GM11168 (cell line): ENCODE data around the gene ADAM19.
"Not testable (repeated sequence)": the region's sequence is repeated elsewhere in the genome, so short reads cannot be mapped to it uniquely, and the experiment has no call there.

Experiments used
- in situ Hi-C: fragments of 300-500 bp; cut with MboI; formaldehyde crosslinking; loops from one replicate; pipeline ENCODE4 v1.12.0; 2022; ENCODE audit warnings: low sequenced_read_pairs; ENCODE audit not compliant: unreplicated experiment

ADAM19 gene

DNA sequence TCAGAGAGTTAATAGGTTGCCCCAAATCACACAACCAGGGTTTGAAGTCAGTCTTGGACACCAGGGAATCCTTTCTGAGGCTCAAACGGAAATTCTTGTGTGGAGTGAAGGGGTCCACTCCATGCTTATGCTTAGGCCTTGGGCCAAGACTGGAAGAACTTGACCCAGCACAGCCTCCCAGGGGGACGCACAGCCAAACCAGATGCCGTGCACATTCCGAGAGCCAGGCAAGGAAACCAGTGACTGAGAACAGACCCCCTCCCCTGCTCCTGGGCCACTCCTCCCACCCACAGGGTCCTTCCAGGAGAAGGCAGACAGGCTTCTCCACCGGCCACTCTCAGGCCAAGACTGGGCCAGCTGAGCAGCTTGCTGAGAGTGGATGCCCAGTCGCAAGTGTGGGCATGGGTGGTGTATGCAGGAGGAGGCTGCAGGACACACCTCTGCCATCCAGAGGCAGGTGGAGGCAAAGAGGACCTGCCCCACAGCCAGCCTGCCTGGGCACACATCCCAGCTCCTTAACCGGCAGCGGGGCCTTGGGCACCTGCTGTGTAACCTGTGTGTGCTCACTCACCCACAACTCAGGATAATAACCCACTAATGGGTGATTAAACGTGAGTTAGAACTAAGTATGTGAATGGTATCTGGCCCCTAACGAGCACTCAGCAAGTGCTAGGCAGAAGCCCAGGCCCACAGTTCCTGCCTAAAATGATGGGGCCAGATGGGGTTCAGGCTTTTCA lies 77.5 kb downstream of the ADAM19 start:
- in situ Hi-C loops, result no loop called here

DNA sequence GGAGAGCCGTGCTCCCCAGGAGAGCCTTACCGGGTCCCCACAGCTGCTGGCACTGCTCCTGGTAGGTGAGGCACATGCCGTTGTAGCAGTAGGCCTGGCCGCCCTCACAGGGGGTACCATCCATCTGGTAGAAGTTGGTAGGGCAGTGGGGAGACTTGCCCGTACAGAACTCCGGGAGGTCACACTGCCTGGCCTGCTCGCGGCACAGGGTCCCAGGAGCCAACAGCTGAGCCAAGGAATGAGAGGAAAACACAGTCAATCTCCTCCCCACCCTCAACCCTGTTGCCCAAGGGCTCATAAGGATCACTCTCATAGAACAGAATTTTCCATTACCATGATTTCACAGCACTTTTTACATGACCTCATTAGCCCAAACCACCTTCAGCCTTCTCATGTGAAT lies 78.7 kb downstream of the ADAM19 start:
- in situ Hi-C loops, result no loop called here

DNA sequence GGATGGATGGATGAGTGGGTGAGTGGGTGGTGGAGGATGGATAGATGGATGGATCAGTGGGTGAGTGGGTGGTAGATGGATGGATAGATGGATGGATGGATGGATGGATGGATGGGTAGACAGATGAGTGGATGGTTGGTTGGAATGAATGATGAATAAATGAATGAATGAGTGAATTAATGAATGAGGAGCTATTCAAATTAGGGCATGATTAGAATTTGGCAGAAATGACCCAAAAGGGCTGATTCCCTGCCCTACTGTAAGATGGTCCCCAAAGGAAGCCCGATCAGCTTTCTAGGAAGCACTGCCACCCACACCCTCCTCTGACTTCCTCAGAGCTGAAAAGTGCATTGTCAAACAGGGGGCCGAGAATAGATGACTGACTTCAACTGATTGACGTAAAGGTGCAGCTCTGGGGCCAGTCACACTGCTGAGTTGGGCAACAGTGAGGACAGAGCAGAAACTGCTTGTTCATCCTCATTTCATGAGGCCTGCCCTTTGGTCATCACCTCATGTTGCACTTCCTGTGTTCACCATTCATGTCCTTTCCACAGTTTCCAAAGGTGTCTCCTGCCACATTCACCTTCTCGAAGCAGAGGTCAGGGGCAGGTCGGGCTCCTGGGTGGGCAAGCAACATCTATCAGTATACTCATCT lies 81.3 kb downstream of the ADAM19 start:
- in situ Hi-C loops, result no loop called here

DNA sequence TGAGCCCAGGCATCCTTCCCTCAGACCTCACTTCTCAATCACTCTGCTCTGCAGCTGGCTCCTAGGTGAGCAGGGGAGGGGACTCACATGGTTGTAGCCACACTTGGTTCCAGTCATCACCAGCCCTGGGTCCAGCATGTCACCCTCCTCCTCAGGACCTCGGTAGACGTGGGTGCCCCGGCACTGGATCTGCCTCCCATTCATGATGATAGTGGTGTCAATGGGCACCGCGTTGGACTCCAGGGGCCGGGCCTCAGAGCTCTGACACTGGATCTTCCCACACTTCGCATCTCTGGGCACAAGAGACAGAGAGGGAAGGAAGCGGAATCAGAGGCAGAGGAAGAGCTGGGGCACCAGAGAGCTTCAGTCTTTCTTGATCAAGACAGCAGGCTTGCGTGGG lies 82.7 kb downstream of the ADAM19 start:
- in situ Hi-C loops, result no loop called here

DNA sequence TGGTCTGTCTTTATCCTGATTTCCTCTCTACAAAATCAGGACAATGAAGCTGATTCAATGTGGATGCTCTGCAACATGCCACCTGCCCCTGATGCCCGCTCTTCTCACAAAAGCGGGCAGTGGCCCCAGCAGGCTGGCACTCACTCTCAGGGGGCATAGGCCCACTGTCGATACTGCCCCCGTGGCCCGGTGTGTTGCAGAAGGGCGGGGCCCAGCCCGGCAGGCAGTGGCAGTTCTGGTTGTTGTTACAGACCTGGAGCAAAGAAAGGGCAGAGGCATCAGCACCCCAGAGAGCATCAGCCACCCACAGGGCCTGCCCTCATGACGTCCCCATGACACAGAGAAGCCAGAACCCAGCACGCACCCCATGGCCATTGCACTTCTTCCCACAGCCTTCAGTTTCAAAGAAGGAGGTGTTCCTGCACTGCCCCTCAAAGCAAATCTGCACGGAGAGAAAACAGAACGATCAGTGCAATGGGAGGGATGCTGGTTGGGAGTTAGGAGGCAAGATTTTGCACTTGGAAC lies 84.0 kb downstream of the ADAM19 start:
- in situ Hi-C loops, result no loop called here

DNA sequence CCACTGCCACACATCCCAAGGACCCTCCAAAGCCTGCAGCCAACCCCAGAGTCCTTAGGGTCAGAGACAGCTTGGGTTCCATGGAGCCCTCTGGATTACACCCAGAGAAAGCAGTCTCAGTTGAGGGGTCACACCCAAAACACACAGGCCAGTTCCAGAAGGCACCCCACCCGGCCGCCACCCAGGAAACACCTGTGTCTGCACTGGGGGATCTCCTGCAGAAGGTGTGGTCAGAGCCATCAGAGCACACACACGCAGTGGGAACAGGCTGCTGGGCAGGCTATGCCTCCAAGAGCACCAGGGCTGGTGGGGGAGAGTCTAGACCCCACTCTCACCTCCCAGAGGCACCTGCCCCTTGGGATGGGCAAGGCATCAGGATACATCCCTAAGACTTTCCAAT lies 88.2 kb downstream of the ADAM19 start:
- in situ Hi-C loops, result no loop called here

DNA sequence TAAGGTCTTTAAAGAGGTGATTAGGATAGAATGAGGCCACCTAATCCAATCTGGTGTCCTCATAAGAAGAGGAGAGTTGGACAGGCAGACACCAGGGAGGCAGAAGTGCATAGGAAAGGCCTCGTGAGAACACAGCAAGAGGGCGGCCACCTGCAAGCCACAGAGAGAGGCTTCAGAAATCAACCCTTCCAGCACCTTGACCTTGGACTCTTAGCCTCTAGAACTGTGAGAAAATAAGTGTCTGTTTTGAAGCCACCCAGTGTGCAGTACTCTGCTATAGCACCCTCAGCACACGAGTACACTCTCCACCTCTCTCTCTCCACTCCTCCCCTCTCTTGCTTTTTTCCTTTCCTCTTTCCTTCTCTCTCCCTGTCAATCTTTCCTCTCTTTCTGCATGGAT lies 88.7 kb downstream of the ADAM19 start:
- in situ Hi-C loops, result no loop called here

DNA sequence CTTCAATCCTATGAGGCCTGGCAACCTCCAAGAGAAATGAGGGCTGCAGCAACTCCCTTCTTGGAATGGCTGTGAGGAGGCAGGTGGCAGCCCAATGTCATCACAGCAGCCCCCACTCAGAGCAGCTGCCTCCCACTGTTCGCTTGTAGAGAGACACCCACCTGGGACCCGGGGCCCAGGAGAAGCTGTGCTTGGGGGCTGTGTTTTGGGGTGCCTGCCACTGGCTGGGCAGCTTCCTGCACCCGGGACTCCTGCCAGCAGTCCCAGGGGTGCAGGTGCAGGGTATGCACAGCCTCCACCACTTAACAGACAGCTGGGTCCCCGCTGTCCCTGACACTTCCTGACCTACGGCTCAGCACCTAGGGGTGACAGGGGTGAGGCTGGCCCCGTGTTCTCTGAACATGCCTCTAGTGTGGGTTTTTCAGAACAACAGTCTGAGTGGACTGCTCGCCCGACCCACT lies 89.3 kb downstream of the ADAM19 start:
- in situ Hi-C loops, result no loop called here

DNA sequence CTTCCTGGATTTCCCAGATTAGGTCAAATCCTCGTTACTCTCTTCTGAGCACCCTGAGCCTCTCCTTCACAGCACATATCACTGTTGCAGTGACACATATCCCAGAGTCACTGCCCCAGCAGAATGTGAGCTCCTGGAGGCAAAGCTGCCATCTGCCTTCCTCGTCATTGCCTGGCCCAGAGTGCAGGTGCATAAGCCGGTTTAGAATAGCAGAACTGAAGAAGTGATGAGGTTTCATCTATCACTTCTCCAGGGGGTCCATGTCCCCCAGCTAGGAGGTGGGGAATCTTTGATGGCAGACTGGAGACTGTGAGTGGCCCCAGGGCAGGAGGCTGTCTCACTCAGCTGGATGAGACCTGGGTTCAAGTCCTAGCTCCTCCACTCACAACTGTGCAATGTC lies 89.8 kb downstream of the ADAM19 start:
- in situ Hi-C loops, result no loop called here

DNA sequence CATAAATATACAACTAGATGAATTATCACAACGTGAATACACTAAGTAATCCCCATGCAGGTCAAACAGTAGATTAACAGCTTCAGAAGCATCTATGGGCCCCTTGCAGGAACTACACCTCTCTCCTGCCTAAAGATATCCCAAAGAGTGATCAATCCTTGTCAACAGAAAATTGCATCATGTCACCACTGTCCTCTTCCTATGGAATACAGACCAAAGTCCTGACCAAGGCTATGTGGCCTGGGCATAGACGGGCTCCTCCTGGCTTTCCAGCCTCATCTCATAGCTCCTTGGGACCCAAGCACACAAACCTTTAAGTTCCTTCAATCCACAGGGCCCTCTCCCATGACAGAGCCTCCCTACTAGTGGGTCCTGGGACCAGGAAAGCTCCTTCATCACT lies 90.2 kb downstream of the ADAM19 start:
- in situ Hi-C loops, result no loop called here

DNA sequence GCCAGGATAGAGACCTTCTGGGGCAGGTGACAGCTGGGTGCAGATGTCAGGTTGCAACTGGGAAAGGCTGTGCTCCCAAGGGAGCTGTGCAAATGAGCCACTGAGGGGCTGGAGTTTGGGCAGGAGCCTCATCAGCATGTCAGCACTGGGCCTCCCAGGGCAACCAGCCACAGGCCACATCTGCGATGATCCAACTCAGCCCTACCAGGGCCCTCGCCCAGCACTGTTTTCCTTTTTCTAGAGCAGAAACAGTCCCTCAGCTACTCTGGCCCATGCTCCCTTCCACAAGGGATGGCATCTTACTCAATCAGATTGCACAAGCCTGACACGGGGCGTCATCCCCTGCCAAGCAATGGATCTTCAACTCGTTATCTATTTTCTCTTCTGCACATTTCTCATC lies 90.8 kb downstream of the ADAM19 start:
- in situ Hi-C loops, result no loop called here

DNA sequence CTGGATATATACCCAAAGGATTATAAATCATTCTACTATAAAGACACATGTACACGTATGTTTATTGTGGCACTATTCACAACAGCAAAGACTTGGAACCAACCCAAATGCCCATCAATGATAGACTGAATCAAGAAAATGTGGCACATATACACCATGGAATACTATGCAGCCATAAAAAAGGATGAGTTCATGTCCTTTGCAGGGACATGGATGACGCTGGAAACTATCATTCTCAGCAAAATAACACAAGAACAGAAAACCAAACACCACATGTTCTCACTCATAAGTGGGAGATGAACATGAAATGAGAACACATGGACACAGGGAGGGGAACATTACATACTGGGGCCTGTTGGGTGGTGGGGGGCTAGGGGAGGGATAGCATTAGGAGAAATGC lies 92.9 kb downstream of the ADAM19 start:
- in situ Hi-C loops, result not testable (repeated sequence)

DNA sequence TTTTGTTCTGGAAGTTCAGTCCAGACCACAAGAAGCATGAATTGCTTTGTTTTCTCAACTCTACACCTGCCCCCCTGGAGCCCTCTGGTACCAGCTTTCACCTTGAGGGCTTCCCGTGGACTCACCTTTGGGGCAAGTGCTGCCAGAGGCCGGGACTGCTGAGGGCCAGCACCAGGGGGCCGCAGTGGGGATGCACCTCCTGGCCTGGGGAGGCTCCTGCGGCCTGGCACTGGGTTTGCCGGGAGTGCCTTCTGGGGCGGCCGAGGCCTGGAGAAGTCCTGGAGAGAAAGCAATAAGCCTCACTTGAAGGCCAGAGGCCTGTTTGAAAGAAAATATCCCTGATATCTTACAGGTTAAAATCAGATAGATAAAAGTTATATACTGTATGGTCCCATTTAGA lies 93.9 kb downstream of the ADAM19 start:
- in situ Hi-C loops, result no loop called here

DNA sequence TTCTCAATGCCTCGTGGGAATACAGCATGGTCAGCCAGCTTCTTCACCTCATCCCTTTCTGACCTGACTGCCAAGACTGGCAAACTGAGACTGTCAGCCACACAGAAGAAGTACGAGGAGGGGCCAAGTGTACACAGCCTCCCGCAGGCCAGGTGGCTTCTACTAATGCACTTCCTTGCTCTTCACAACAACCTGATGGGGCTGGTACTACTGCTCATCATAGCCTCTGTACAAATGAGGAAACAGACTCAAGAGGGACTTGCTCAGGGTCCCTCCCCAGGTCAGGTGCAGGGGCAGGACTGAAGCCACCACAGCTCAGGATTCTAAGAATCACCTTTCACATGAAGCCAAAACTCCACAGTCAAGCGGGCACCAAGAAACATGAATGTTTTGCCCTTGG lies 94.3 kb downstream of the ADAM19 start:
- in situ Hi-C loops, result no loop called here

DNA sequence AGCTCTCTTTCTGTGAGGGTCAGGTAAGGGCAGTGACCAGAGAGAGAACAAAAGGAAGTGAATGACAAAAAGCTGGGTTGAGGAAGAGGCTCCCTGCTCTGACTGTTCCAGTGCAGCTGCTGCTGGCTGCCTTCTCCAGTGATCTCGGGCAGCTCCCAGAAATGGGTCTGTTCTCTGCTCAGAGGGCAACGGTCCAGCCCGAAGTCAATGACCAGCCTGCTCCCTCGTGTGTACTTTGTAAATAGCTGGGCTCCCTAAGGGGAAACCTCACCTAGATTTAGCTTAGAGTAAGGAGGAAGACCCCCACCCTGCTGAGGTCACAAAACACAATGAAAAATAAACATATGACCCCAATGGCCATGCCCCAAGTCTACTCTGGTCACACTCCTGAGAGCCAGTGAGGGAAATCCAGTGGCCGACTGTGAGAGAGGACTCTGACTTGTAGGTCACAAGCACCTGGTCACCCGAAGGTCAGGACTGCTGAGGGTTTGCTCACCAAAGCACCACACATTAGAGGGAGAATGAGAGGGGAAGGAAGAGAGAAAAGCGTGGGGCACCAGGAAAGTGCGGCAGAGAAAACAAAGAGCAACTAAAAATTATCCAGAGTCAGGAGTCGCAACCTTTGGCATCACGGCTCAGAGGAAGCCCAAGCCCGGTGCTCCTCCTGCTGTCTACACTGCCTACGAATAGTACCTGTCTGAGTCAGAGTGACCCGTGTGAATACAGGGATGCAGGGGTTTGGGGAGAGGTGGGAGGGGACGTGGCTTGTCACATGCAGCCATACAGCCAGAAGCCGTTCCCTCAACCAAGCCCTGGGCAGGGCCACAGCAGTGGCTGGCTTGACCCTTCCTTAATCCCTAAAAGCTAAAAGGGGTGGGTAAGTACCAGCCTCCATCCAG lies 95.7 kb downstream of the ADAM19 start:
- in situ Hi-C loops, result no loop called here

DNA sequence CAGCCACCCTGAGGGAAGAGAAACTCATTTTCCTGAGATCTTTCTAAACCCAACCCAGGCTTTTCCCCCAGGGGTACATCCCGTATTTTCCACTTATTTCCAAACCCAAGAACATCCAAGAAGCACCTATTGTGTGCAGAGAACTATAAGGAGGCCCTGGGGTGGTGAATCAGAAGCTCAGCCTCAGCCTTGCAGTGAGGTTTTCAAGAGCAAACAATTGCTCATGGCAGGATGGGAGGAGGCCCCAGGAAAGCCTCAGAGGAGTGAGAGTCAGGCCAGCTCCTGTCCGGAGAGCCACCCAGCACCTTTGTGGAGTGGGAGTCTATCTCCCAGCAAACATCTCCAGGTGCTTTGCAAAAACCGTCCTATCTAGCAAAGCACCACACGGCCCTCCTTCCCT lies 96.4 kb downstream of the ADAM19 start:
- in situ Hi-C loops, result no loop called here

DNA sequence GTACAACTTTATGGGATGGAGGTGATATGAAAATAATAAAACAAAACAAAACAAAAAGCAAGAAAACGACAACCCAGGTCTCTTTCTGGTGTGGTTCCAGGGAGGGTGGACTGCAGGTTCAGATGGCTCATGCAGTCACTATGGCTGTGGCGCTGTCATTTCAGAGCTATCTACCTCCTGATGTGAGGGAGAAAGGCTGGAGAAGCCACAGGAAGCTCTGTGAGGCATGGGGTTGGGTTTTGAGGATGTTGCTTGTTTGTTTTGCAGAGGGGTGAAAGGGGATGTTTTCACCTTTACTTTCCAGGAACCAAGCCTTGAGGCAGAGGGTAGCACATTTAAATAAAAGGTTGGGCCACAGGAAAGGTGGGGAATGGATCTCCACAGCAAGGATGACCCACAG lies 96.8 kb downstream of the ADAM19 start:
- in situ Hi-C loops, result no loop called here

DNA sequence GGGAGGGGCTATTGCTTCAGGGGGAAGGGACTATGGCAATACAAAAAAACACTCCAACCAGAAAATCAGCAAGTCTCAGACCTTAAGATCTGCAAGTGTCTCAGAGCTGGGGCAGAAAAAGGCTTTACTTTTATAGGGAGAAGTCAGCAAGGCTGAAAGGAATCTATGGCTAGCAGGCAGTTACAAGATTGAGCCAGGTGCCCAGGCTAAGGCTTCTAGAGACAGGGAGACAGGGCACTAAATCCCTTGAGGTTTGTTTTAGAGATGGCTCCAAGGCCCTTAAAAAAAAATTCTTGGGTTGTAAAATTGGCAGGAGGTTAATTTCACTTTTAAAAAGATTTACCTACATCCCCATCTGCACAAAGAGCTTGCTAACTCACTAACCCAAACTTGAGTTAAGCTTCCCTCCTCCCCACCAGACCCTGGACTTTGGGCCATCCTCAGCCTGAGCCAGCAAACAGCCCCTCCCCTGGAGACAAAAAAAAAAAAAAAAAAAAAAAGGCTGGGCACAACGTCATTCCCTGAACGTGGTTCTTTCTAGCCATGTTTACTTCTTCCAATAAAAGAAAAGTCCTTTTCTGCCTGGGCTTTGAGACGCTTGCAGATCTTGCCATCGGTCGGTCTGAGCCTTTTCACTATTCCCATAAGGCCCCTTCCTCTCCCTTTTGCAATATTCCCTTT lies 97.6 kb downstream of the ADAM19 start:
- in situ Hi-C loops, result no loop called here

DNA sequence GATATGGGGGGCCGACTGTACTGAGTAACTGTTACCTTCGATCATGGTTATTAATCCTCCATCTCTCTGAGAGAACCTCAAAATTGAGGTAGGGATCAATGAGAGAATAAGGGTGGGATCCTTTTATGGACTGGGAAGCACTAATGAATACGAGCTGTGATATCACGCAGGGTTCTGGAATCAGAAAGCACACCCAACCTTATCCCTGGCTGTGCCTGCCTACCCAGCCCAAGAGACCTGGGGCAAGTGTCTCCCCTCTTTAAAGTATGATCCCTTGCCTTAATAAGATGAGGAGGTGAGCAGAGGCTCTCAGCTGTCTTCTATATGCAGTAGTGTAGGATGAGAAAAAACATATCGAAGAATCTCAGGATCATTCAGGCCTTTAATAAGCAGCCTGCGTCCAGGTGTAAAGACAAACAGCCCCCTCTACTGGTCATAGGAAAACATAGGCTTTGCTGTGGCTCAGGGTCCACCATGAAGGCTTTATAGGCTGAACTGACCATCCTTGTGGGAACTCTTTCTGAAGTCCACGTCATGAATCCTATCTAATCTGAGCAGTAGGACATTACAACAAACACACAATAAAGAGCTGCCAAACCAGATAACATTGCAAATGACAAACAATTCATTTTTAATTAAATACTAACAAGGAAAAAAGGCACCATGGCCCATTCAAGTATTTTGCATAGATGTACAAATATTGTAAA lies 98.7 kb downstream of the ADAM19 start:
- in situ Hi-C loops, result no loop called here

DNA sequence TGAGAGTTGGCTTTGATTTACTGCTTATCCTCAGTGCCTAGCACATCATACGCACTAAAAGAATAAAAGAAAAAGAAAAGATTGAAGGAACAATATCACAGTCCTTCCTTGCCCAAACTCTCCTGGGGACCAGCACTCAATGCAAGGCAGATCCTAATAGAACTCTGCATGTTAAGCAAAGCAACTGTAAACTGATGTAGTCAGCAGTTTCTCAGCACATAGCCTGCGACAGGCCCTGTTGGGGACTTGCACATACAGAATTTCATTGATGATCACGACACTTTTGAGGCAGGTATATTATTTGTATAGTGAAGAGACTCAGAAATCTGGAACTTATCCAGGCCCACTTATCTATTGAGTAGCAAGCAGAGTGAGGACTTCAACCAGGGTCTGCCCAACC lies 100.1 kb downstream of the ADAM19 start:
- in situ Hi-C loops, result no loop called here
